Transverse colon (tissue), 4 donors: ENCODE measurements around the gene CETN2.

Experiments used
- CTCF ChIP-seq, 5 experiments: fragments of 200-600 bp in 3 of 5; fragments of 450-650 bp in 2 of 5; sonication (generic) in 3 of 5; IDR thresholded peaks; 1 replicate in 2 of 5; 2 replicates in 3 of 5; pipeline ENCODE4 v1.5.1; 2016 to 2017; ENCODE audit warnings: antibody characterized with exemption in 5 of 5, inconsistent platforms in 3 of 5, mild to moderate bottlenecking in 2 of 5, moderate library complexity in 1 of 5
- EP300 ChIP-seq: sonication (generic); formaldehyde crosslinking; IDR thresholded peaks from one replicate; pipeline ENCODE4 v1.6.1; 2017; ENCODE audit warnings: antibody characterized with exemption, low read depth
- POLR2AphosphoS5 ChIP-seq, 3 donors: sonication (generic); formaldehyde crosslinking; IDR thresholded peaks; one replicate each; pipeline ENCODE4 v1.6.1; 2016; ENCODE audit warnings: antibody characterized with exemption in 3 of 3

- TF ChIP-seq EP300 (no peak), CTCF (IDR thresholded peaks at IDR 0.05) (peak; percentile 34 to 47 (median 44)), POLR2AphosphoS5 (IDR thresholded peaks at IDR 0.05) (no peak)
Measured at GRCh38 chrX:152821145-152821765, 9.3 kb downstream of the CETN2 start.
